ENCODE data around the gene C1orf50.

The C1orf50 gene

GRCh38 chr1:42765269-42765668, 1.8 kb upstream of the C1orf50 start:
- no peak for DNase-seq

DNA sequence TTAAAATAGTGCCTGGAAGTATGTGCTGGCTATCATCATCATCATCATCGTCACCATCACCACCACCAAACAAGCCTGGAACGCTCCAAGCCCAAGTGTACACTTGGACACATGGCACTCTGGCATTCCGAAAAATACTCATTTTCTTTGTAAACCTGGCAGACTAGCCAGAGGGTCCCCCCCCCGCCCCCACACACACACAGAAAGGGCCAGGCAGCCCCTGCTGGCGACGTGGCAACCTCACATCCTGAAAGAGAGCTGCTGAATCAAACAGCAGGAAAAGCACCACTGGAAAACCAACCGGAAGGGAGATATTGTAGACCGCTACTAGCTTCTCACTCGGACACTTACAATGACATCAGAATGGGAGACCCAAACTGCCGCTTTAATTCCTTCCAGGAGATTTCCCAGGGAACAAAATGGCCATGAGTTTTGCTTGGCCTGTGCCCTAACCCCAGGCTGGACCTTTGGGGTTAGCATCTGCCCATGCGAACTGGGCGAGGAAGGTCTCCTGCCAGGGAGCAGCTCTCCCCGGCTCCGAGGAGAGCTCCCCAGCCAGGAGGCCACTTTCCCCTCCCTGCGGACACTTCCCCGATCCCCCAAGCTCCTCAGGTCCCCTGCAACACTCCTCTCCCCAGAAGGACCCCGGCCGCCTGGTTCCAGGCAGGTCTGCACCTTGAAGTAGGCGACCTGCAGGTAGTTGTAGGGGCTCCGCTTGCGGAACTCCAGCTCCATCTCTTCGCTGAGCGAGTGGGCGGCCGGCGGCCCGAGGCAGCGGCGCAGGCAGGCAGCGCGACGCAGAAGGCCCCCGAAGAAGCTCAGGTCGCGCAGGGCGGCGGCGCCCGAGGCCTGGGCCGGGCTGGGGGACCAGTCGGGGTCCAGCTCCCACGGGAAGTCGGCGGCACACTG, 963 bp upstream of the C1orf50 start:
- DNase-seq, result peak; percentile 57

- DNase-seq, result no peak
Measured at GRCh38 chr1:42767510-42768000, 506 bp downstream of the C1orf50 start.

DNA sequence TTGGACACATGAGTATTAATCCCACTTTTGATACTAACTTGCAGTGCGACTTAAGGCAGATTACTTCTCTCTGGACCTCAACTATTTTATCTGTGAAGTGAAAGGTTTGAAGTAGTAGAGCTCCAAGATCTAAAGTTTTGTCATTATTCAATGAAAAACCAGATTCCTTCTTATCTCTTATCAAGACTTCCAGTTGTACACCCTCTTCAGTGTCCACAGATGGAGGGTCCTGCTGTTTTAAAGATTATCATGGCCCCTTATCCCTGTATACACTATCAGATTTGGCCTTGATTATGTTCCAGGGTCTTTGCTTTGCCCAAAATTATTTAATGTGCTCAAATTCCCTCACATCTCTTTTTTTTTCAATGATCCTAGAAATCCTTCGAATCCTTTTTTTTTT, 1.1 kb downstream of the C1orf50 start:
- DNase-seq, result no peak

- DNase-seq, result no peak
Measured at GRCh38 chr1:42769811-42770210, 2.8 kb downstream of the C1orf50 start.

- DNase-seq, result no peak
Measured at GRCh38 chr1:42773420-42773819, 6.4 kb downstream of the C1orf50 start.

DNA sequence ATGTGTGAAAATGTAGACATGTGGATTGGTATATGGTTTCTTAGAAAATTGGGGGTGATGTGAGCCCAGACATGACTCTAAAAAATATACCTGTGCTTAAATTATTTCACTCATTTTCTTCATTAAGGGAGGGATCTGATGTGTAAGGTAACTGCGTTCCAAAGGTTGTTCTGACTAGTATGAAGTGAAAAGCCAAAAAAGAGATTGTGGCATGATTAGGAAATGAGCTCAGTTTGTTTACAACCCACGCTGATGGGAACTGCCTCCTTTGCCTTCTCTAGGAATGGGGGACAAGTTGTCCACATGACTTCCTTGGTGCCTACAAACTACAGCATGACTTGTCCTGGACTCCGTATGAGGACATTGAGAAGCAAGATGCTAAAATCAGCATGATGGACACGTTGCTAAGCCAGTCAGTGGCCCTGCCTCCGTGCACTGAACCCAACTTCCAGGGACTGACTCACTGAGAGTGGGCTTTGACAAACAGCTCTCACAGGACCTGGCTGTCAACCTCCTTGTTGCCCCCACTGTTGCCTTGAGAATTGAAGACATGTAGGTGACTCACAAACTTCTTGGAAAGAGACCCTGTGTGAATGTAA, 8.0 kb downstream of the C1orf50 start:
- no peak for DNase-seq

GRCh38 chr1:42776502-42776901, 9.5 kb downstream of the C1orf50 start:
- no peak for DNase-seq

GRCh38 chr1:42777852-42778251, 10.8 kb downstream of the C1orf50 start:
- peak; percentile 15 for DNase-seq

DNA sequence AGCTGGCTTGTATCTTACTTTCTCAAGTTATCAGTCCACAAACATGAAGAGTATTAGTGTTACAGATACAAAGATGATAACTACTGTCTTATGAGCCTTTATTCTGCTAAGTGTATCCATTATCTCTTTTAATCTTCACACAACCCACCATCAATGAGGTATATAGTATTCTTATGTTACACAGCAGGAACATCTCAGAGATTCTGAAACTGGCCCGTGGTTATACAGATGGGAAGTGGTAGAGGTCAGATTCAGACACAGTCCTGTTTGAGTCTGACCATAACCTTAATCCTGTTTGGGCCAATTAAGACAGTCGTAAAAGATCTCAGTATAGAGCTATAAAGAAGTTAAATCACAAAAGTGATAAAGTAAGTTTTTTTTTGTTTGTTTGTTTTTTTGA, 12.7 kb downstream of the C1orf50 start:
- DNase-seq, result no peak

DNA sequence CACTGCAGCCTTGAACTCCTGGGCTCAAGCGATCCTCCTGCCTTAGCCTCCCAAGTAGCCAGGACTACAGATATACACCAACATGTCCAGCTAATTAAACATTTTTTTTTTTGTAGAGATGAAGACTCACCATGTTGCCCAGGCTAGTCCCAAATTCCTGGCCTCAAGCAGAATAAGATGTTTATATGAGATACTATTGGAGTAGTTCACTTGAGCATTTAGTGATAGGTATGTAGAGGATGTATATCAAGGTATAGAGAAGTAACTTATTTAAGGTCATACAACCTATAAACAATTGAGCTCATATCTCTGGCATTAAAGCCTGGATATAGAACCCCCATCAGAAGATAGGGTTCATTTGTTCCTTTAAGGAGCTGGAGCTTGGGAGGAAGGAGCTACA, 13.1 kb downstream of the C1orf50 start:
- no peak for DNase-seq

GRCh38 chr1:42783092-42783491, 16.0 kb downstream of the C1orf50 start:
- DNase-seq, result no peak

DNA sequence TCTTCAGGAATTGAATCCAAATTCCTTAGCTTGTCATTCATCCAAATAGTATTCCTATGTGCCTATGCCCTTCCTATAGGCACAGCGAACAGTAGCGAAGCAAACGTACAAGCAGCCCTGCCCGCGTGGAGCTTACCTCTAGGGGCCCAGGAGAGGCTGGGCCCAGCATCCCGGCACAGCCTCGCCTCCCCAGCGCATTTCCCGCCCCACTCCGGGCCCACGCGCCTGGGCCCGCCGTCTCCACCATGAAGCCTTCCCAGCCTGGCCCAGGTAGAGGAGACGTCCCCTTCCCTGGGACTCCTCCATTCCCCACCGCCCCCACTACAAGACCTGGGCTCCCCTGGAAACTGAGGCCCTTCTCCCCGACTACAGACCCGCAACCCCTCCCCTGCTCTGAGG, 17.5 kb downstream of the C1orf50 start:
- DNase-seq, result no peak

- DNase-seq, result no peak
Measured at GRCh38 chr1:42784946-42785693, 18.1 kb downstream of the C1orf50 start, which contains the start of gene TMEM269. TMEM269 (plus strand) TSS chr1:42784991; CDS start chr1:42789894, 4,903 bp downstream.

DNA sequence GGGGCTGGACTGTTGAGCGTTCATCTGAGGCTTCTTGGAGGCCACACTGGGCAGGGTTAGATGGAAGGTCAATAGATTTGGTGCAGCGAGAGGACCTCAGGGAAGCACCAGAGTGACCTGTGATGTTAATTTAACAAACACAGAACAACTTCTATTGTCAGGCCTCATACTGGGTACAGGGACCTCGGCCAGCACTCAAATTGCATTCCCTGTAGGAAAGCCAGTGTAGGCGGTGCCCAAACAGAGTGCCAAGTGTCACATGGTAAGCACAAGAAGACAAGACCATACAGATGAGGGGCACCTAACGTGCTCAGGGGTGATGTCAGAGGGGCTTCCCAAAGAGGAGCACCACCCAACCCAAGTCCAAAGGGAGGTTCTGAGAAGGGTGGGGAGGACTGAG, 19.0 kb downstream of the C1orf50 start:
- DNase-seq, result no peak

- DNase-seq, result no peak
Measured at GRCh38 chr1:42788021-42788420, 21.0 kb downstream of the C1orf50 start.

GRCh38 chr1:42793824-42794223, 26.8 kb downstream of the C1orf50 start:
- DNase-seq, result no peak

- DNase-seq, result no peak
Measured at GRCh38 chr1:42797414-42797813, 30.4 kb downstream of the C1orf50 start.

DNA sequence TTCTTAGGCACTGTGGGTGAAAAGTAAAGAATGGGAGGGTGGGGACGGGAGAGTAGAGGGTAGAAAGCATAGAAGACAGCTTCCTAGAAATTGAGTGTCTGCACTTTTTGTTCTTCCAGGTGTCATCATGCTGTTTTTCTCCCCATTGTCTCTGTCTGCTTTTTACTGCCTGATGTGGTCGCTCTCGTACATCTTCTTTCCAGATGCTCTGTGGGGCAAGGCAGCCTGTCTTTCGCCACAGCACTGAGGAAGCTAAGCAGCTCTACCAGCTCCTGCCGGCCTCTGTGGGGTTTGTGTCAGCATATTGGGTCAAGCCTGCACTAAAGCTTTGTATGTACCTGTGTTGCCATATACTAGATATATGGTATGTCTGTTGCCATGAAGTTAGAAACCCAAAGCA, 30.9 kb downstream of the C1orf50 start:
- DNase-seq, result no peak

DNA sequence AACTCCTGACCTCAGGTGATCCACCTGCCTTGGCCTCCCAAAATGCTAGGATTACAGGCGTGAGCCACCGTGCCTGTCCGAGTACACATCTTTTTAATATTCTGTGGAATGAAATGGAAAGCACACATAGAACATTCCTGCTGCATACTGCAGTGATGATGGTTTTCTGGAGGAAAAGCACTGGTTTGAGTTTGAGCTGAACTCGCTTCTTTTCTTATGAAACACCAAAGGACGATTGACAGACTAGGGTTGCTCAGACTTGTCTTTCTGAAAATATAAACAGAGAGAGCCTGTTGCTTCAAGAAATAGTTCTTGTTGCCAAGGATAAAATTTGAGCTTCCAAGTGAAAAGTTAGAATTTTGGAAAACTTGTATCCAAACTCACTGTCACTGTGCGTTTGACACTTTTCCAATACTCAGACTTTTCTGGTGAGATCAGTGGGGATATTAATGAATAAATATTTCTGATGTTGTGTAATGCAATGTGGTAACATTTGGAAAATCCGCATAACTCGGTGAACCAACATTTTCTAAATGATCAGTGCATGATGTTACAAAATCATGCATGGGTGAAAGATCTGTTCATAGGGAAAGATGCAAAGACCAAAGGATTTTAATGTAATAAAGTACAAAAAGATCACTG, 34.9 kb downstream of the C1orf50 start:
- no peak for DNase-seq

- DNase-seq, result no peak
Measured at GRCh38 chr1:42806171-42806570, 39.1 kb downstream of the C1orf50 start.

- DNase-seq, result no peak
Measured at GRCh38 chr1:42806593-42806992, 39.5 kb downstream of the C1orf50 start.
